HG03460 (cell line): ENCODE measurements around the gene ZFHX2.

Experiments
- ATAC-seq: cut with Tn5 transposase; IDR thresholded peaks from one replicate; pipeline ENCODE4 v1.9.1; 2021; ENCODE audit not compliant: unreplicated experiment

ZFHX2 gene

DNA sequence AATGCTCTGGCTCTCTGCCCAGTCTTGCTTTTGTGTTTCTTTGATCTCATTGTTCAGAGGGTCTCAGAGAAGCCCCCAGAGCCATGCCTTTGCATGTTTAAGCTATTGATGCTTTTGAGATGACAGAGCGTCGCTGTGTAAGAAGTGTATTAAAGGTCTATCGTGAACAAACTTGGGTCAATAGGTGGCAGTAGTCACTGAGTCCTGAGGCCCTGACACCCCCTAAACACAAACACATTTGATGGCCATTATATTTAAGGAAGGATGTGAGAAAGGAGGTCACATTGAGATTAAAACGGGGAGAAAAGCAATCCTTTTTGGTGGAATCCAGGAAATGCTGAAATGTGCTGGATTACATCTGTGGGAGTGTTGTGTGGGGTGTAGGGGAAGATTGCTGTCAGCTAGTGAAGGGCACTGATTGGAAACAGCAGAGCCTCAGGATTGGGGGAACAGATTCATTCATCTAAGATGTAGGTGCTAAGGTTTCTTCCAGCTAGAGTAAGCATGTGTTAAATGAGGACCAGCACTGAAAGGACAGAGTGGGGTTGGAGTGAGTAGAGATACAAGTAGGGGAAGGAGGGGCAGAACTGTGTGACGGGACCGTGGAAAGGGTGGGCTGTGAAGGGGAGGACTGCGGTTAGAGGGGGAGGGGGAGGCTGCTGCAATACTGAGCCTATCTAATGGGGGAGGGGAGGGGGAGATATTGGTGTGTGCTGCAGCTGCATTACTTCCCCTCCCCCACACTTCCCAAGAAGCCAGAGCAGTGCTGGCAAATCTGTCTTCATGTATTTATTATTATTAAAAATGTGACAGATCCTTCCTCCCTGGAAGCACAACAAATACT lies 69.4 kb downstream of the ZFHX2 start:
- ATAC-seq, result no peak

- ATAC-seq, result no peak
Observed at GRCh38 chr14:23481362-23481970, 70.1 kb downstream of the ZFHX2 start.

DNA sequence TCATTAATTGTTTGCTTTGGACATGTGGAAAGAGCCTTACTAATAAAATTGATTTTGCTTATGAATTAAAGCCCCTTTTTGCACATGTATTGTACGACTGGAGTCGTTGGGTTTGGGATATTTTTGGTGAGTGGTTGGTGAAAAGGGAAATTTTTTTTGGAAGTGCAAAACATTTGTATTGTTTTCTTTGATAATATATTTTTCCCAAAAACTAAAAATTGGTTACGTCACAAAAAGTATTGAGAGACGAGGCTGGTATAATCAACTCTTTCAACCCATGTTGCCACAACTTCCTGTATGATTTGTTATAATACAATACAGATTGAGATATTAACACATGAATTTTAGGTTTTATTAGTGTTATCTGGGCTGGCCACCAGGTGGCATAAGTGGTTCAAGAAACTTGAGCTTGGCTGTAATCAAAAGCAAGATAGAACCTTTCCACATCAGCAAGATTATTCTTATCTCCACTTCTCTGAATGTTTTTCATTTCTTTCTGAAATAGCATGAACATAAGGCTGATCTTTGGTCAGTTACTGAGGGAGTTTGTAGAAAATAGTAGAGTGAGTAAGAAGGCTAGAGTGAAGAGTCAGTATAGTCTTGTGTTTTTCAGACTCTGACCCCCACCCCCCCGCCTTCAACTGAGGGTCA lies 73.3 kb downstream of the ZFHX2 start:
- ATAC-seq, result no peak

DNA sequence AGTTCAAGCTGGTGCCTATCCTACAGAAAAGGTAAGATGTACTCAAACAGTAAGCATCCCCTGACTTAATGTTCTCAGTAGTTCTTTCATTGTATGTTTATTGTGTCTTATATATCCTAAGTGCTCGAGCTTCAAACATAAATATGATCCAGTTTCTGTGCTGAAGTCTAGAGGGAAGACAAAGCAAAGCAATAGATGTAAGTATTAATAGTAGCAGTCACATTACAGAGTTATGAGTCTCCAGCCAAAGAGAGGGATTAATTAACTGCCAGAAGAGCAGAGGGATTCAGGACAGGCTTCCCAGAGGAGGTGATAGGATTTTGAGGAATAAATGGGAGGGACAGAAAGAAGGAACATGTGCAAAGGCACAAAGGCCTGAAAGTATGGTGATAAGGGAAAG lies 80.6 kb downstream of the ZFHX2 start:
- ATAC-seq, result no peak
